ENCODE results near the gene SELENOM.
"Not testable (repeated sequence)": the region's sequence is repeated elsewhere in the genome, so short reads cannot be mapped to it uniquely, and the experiment has no call there.

SELENOM gene

GRCh38 chr22:31130873-31131272 is 23.5 kb upstream of the SELENOM start:
- no peak for DNase-seq

GRCh38 chr22:31128156-31128555 is 20.8 kb upstream of the SELENOM start:
- DNase-seq: no peak

- no peak for DNase-seq
Measured at GRCh38 chr22:31127181-31127772, 19.9 kb upstream of the SELENOM start.

- DNase-seq: no peak
Measured at GRCh38 chr22:31126869-31127175, 19.5 kb upstream of the SELENOM start.

- no peak for DNase-seq
Measured at GRCh38 chr22:31126128-31126868, 18.9 kb upstream of the SELENOM start.

GRCh38 chr22:31125521-31126117 is 18.3 kb upstream of the SELENOM start:
- DNase-seq: no peak

GRCh38 chr22:31124811-31125465 is 17.6 kb upstream of the SELENOM start:
- DNase-seq: no peak

GRCh38 chr22:31124290-31124689 is 16.9 kb upstream of the SELENOM start:
- DNase-seq: no peak

- DNase-seq: no peak
Measured at GRCh38 chr22:31123292-31123602, 15.9 kb upstream of the SELENOM start.

GRCh38 chr22:31122532-31123291 is 15.3 kb upstream of the SELENOM start, which contains the start of gene INPP5J:
TSS of gene INPP5J (plus strand) at chr22:31122966. CDS start at chr22:31123015, 49 bp downstream.
- peak; percentile 33 to 57 for DNase-seq

GRCh38 chr22:31122196-31122531 is 14.8 kb upstream of the SELENOM start:
- no peak for DNase-seq

GRCh38 chr22:31121403-31121802 is 14.0 kb upstream of the SELENOM start:
- DNase-seq: no peak

- DNase-seq: no peak
Measured at GRCh38 chr22:31120642-31121041, 13.3 kb upstream of the SELENOM start.

GRCh38 chr22:31120230-31120629 is 12.9 kb upstream of the SELENOM start:
- DNase-seq: no peak

GRCh38 chr22:31119026-31119717 is 11.8 kb upstream of the SELENOM start:
- DNase-seq: peak in 1 of 2 experiments; percentile 15

- no peak for DNase-seq
Measured at GRCh38 chr22:31118046-31118820, 10.9 kb upstream of the SELENOM start.

GRCh38 chr22:31112547-31113091 is 5.3 kb upstream of the SELENOM start:
- DNase-seq: not testable (repeated sequence)

- no peak for DNase-seq
Measured at GRCh38 chr22:31107894-31108218, 488 bp upstream of the SELENOM start.

- DNase-seq: no peak
Measured at GRCh38 chr22:31106731-31107177, 614 bp downstream of the SELENOM start.

GRCh38 chr22:31106001-31106571 is 1.3 kb downstream of the SELENOM start:
- no peak for DNase-seq

GRCh38 chr22:31105282-31105929 is 2.0 kb downstream of the SELENOM start:
- DNase-seq: no peak

All from SHP77 (cell line).